Suprapubic skin (tissue), 4 donors: Measurements from ENCODE around the gene TNS2. TPM values are rescaled to one million over a fixed set of nuclear protein-coding genes. Genes with fewer than 3 reads are reported as not detected.

ENCODE experiments used
- DNase-seq, 2 donors: peaks; one replicate each; pipeline ENCODE4 v3.0.0-alpha.2; 2019; ENCODE audit warnings: low spot score in 2 of 2
- H3K27ac ChIP-seq: fragments of 200-600 bp; sonication (generic); one replicate; pipeline ENCODE4 v1.5.1; 2019
- H3K27me3 ChIP-seq: fragments of 200-600 bp; sonication (generic); one replicate; pipeline ENCODE4 v1.5.1; 2019
- H3K36me3 ChIP-seq: fragments of 200-600 bp; sonication (generic); one replicate; pipeline ENCODE4 v1.5.1; 2019
- H3K4me1 ChIP-seq: fragments of 200-600 bp; sonication (generic); one replicate; pipeline ENCODE4 v1.5.1; 2019
- H3K4me3 ChIP-seq: fragments of 200-600 bp; sonication (generic); one replicate; pipeline ENCODE4 v1.5.1; 2019; ENCODE audit warnings: mild to moderate bottlenecking
- H3K9me3 ChIP-seq: fragments of 200-600 bp; sonication (generic); one replicate; pipeline ENCODE4 v1.5.1; 2019
- CTCF ChIP-seq, 2 donors: fragments of 200-600 bp in 1 of 2; fragments of 450-650 bp in 1 of 2; sonication (generic) in 1 of 2; IDR thresholded peaks; one replicate each; pipeline ENCODE4 v1.5.1; 2016 to 2019; ENCODE audit warnings: antibody characterized with exemption in 2 of 2, mild to moderate bottlenecking in 1 of 2, moderate library complexity in 1 of 2
- EP300 ChIP-seq: sonication (generic); formaldehyde crosslinking; IDR thresholded peaks from one replicate; pipeline ENCODE4 v1.6.1; 2017; ENCODE audit warnings: antibody characterized with exemption
- POLR2A ChIP-seq, 2 donors: fragments of 450-650 bp; IDR thresholded peaks; one replicate each; pipeline ENCODE4 v1.6.1; 2017; ENCODE audit warnings: antibody characterized with exemption in 2 of 2, mild to moderate bottlenecking in 2 of 2, moderate library complexity in 2 of 2
- POLR2AphosphoS5 ChIP-seq, 3 donors: sonication (generic); formaldehyde crosslinking; IDR thresholded peaks; one replicate each; pipeline ENCODE4 v1.6.1; 2017; ENCODE audit warnings: antibody characterized with exemption in 3 of 3
- WGBS: methylation state at CpG from one replicate; pipeline ENCODE4 v1.1.5; 2018; 5-methylcytosine and 5-hydroxymethylcytosine counted together
- total RNA-seq, 4 donors: library from RNA; depleted of rRNA; stranded (reverse); fragments of >200 nt; gene quantifications; one replicate each; pipeline ENCODE4 v1.1.0, GENCODE V29; 2016

Gene TNS2, protein sequence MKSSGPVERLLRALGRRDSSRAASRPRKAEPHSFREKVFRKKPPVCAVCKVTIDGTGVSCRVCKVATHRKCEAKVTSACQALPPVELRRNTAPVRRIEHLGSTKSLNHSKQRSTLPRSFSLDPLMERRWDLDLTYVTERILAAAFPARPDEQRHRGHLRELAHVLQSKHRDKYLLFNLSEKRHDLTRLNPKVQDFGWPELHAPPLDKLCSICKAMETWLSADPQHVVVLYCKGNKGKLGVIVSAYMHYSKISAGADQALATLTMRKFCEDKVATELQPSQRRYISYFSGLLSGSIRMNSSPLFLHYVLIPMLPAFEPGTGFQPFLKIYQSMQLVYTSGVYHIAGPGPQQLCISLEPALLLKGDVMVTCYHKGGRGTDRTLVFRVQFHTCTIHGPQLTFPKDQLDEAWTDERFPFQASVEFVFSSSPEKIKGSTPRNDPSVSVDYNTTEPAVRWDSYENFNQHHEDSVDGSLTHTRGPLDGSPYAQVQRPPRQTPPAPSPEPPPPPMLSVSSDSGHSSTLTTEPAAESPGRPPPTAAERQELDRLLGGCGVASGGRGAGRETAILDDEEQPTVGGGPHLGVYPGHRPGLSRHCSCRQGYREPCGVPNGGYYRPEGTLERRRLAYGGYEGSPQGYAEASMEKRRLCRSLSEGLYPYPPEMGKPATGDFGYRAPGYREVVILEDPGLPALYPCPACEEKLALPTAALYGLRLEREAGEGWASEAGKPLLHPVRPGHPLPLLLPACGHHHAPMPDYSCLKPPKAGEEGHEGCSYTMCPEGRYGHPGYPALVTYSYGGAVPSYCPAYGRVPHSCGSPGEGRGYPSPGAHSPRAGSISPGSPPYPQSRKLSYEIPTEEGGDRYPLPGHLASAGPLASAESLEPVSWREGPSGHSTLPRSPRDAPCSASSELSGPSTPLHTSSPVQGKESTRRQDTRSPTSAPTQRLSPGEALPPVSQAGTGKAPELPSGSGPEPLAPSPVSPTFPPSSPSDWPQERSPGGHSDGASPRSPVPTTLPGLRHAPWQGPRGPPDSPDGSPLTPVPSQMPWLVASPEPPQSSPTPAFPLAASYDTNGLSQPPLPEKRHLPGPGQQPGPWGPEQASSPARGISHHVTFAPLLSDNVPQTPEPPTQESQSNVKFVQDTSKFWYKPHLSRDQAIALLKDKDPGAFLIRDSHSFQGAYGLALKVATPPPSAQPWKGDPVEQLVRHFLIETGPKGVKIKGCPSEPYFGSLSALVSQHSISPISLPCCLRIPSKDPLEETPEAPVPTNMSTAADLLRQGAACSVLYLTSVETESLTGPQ (N-terminal part only)
- 100 to 1,000 TPM in 2 of 4 donors, 10 to 100 TPM in 2; 22.8 to 122 (median 78.2) TPM for total RNA-seq

GRCh38 chr12:53049571-53050318 lies at the start of gene TNS2:
TSS of gene TNS2 (plus strand) at chr12:53050065. CDS start at chr12:53050186, 121 bp downstream.
- DNase-seq = peak; percentile 90 to 93
- TF ChIP-seq EP300 = no peak
- peak in 1 of 2 donors; percentile 86 for TF ChIP-seq POLR2A (IDR thresholded peaks at IDR 0.05)
- TF ChIP-seq POLR2AphosphoS5 (IDR thresholded peaks at IDR 0.05) = peak in 2 of 3 donors; percentile 12 to 66
- TF ChIP-seq CTCF (IDR thresholded peaks at IDR 0.05) = no peak
- 15% methylated on average over 14 of the region's 20 CpGs for WGBS
- H3K27ac ChIP-seq = peak within 1 kb of the TSS; percentile 99
- no peaks in the 10 kb centered on the region for H3K36me3 ChIP-seq
- no peaks in the 10 kb centered on the region for H3K27me3 ChIP-seq
- H3K4me1 ChIP-seq = peaks cover 78% of the 10 kb centered on the region
- H3K9me3 ChIP-seq = no peaks in the 10 kb centered on the region
- H3K4me3 ChIP-seq = peak within 1 kb of the TSS; percentile 74

DNA sequence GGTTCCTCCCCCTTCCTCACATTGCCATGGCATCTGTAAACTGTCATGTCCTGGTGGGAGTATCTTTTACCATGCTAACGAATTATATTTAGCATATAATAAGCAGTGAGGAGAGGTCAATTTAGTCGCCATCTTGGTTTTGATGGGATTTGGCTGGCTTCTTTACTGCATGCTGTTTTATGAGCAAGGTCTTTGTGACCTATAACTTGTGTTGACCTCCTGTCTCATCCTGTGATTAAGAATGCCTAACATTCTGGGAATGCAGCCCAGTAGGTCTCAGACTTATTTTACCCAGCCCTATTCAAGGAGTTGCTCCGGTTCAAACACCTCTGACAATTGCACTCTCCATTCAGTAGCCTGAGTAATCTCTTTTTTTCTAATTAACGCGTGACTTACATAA lies 45.7 kb upstream of the TNS2 start:
- TF ChIP-seq EP300 = no peak
- TF ChIP-seq POLR2A (IDR thresholded peaks at IDR 0.05) = no peak
- no peak for TF ChIP-seq CTCF (IDR thresholded peaks at IDR 0.05)
- TF ChIP-seq POLR2AphosphoS5 (IDR thresholded peaks at IDR 0.05) = no peak
- Histone ChIP-seq H3K27ac (no peak overlapping the region), H3K36me3 (peaks cover 4% of the 10 kb centered on the region), H3K27me3 (no peaks in the 10 kb centered on the region), H3K4me1 (peaks cover 37% of the 10 kb centered on the region), H3K9me3 (no peaks in the 10 kb centered on the region), H3K4me3 (no peak overlapping the region)
- DNase-seq = no peak
- WGBS = 75% methylated on average over 5 of the region's 5 CpGs

DNA sequence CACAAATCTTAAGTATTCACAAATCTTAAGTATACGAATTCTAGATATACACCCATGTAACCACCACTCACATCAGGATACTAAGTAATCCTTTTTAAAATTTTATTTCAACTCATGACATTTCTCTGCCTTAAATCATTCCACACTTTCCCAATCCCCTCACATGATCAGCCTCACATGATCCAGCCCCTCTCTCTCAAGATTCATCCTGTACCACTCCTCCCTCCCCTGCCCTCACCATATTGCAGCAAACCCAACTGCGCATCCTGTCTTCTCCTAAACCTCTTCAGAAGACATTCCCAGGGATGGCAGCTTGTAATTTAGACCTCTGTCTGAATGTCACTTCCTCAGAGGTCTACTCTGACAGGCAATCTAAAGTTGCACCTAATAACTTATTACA lies 45.3 kb upstream of the TNS2 start:
- DNase-seq = peak in 1 of 2 donors; percentile 7
- Histone ChIP-seq H3K36me3 (peaks cover 4% of the 10 kb centered on the region), H3K27ac (no peak overlapping the region), H3K9me3 (no peaks in the 10 kb centered on the region), H3K4me1 (peaks cover 41% of the 10 kb centered on the region), H3K27me3 (no peaks in the 10 kb centered on the region), H3K4me3 (no peak overlapping the region)
- 85% methylated on average over 2 of the region's 2 CpGs for WGBS
- TF ChIP-seq EP300 (no peak), CTCF (IDR thresholded peaks at IDR 0.05) (no peak), POLR2AphosphoS5 (IDR thresholded peaks at IDR 0.05) (no peak), POLR2A (IDR thresholded peaks at IDR 0.05) (no peak)

GRCh38 chr12:53005215-53005985 lies 44.5 kb upstream of the TNS2 start:
- DNase-seq = peak; percentile 73 to 74
- WGBS = 19% methylated on average over 28 of the region's 28 CpGs
- Histone ChIP-seq H3K27ac (peak overlapping the region; percentile 45), H3K4me3 (peak overlapping the region; percentile 96), H3K27me3 (no peaks in the 10 kb centered on the region), H3K9me3 (no peaks in the 10 kb centered on the region), H3K4me1 (peaks cover 48% of the 10 kb centered on the region), H3K36me3 (peaks cover 4% of the 10 kb centered on the region)
- TF ChIP-seq EP300 (no peak), POLR2AphosphoS5 (IDR thresholded peaks at IDR 0.05) (no peak), POLR2A (IDR thresholded peaks at IDR 0.05) (no peak), CTCF (IDR thresholded peaks at IDR 0.05) (no peak)
